GM19351 (cell line): ENCODE measurements around the gene SLC2A4RG.

Source experiments
- ATAC-seq: cut with Tn5 transposase; IDR thresholded peaks from one replicate; pipeline ENCODE4 v1.9.1; 2021; ENCODE audit warnings: mild to moderate bottlenecking, moderate library complexity; ENCODE audit not compliant: unreplicated experiment

SLC2A4RG gene

GRCh38 chr20:63739130-63740069 is at the start of gene SLC2A4RG:
Gene SLC2A4RG (plus strand): TSS chr20:63739776. CDS start chr20:63739913, 137 bp downstream.
- peak; percentile 50 for ATAC-seq

GRCh38 chr20:63690003-63690897 is 49.3 kb upstream of the SLC2A4RG start:
- no peak for ATAC-seq

- ATAC-seq, result no peak
Measured at GRCh38 chr20:63690898-63691710, 48.5 kb upstream of the SLC2A4RG start.

- no peak for ATAC-seq
Measured at GRCh38 chr20:63691711-63692435, 47.7 kb upstream of the SLC2A4RG start.

GRCh38 chr20:63692436-63693082 is 47.0 kb upstream of the SLC2A4RG start:
- ATAC-seq, result no peak

- ATAC-seq, result no peak
Measured at GRCh38 chr20:63693083-63693732, 46.4 kb upstream of the SLC2A4RG start.

- ATAC-seq, result no peak
Measured at GRCh38 chr20:63693733-63694583, 45.6 kb upstream of the SLC2A4RG start.

- ATAC-seq, result no peak
Measured at GRCh38 chr20:63694584-63695423, 44.8 kb upstream of the SLC2A4RG start.

- ATAC-seq, result no peak
Measured at GRCh38 chr20:63695424-63696305, 43.9 kb upstream of the SLC2A4RG start.

GRCh38 chr20:63696306-63696627 is 43.3 kb upstream of the SLC2A4RG start:
- no peak for ATAC-seq

- ATAC-seq, result no peak
Measured at GRCh38 chr20:63696628-63697356, 42.8 kb upstream of the SLC2A4RG start, which contains the start of gene TNFRSF6B. Gene TNFRSF6B (plus strand): TSS chr20:63696652. CDS start chr20:63696768, 116 bp downstream.

GRCh38 chr20:63697357-63697867 is 42.2 kb upstream of the SLC2A4RG start:
- ATAC-seq, result no peak

GRCh38 chr20:63697868-63698545 is 41.6 kb upstream of the SLC2A4RG start:
- ATAC-seq, result no peak

- no peak for ATAC-seq
Measured at GRCh38 chr20:63698739-63699465, 40.7 kb upstream of the SLC2A4RG start.
